Measurements from ENCODE around the gene ZBED3. TPM values are rescaled to one million over a fixed set of nuclear protein-coding genes. Genes with fewer than 3 reads are reported as not detected.

ZBED3 gene
- total and polyA plus RNA-seq, 4 donors = 1.8 to 17.1 (median 5.3) TPM

- Histone ChIP-seq H3K27me3 (ENCODE audit: control insufficient read depth in 3 of 3, insufficient read depth in 3 of 3, low read length in 2 of 3) (peaks cover 0 to 9% (median 0%) of the 10 kb centered on the region in 3 donors), H3K27ac (ENCODE audit: low read depth in 1 of 2, low read length in 1 of 2) (peak within 1 kb of the TSS; percentile 93 to 96), H3K9me3 (ENCODE audit: control insufficient read depth in 4 of 4, insufficient read depth in 3 of 4, low read length in 3 of 4) (peaks cover 0 to 8% (median 2%) of the 10 kb centered on the region in 4 donors), H3K4me1 (ENCODE audit: control insufficient read depth in 5 of 5, insufficient read depth in 5 of 5, low read length in 5 of 5) (peaks cover 4 to 15% (median 6%) of the 10 kb centered on the region in 5 donors), H3K36me3 (ENCODE audit: control insufficient read depth in 4 of 4, insufficient read depth in 4 of 4, low read length in 4 of 4) (peaks cover 0 to 7% (median under 1%) of the 10 kb centered on the region in 4 donors), H3K9ac (ENCODE audit: insufficient read depth in 1 of 2, low read length in 2 of 2) (peak within 1 kb of the TSS; percentile 66 to 72), H3K4me3 (peak within 1 kb of the TSS; percentile 86)
- peak; percentile 99 for ATAC-seq (ENCODE audit: insufficient read depth, low FRiP score)
- WGBS, 2 donors = 0 to 1% methylated on average over 80 to 82 of the region's 82 CpGs
- TF ChIP-seq, protein P1, sequence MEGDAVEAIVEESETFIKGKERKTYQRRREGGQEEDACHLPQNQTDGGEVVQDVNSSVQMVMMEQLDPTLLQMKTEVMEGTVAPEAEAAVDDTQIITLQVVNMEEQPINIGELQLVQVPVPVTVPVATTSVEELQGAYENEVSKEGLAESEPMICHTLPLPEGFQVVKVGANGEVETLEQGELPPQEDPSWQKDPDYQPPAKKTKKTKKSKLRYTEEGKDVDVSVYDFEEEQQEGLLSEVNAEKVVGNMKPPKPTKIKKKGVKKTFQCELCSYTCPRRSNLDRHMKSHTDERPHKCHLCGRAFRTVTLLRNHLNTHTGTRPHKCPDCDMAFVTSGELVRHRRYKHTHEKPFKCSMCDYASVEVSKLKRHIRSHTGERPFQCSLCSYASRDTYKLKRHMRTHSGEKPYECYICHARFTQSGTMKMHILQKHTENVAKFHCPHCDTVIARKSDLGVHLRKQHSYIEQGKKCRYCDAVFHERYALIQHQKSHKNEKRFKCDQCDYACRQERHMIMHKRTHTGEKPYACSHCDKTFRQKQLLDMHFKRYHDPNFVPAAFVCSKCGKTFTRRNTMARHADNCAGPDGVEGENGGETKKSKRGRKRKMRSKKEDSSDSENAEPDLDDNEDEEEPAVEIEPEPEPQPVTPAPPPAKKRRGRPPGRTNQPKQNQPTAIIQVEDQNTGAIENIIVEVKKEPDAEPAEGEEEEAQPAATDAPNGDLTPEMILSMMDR (IDR thresholded peaks at IDR 0.05; ENCODE audit: control extremely low read depth, extremely low read depth) = no peak
- peak; percentile 95 to 97 (median 97) for DNase-seq
Measured at GRCh38 chr5:77030097-77031071, 56.7 kb downstream of the ZBED3 start, which contains the start of gene AGGF1. Gene AGGF1 (plus strand): TSS chr5:77030404. CDS start chr5:77030767, 363 bp downstream.

DNA sequence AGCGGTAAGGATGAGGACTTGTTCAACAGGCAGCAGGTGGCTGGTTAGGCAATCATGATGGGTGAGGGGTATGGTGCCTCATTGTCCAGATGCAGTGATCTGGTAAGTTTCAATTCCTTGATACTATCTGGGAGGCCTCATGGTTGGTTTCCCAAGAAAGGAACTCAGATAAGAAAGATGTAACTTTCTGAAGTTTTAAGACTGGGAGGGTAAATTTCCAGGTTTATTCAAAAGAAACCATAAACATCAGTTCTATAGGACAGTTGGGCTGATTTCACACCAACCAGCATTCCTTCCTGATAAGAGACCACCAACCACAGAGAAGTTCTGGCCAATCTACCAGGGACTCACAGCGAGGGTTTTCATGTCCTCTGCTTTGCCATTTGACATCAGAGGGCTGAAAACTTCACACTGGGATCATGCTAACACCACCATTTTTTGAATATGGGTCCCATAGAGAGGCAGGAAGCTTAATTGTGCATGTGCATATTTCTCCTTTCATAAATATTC is 57.7 kb downstream of the ZBED3 start:
- Histone ChIP-seq H3K4me3 (no peak overlapping the region), H3K27me3 (ENCODE audit: control insufficient read depth in 3 of 3, insufficient read depth in 3 of 3, low read length in 2 of 3) (peaks cover 0 to 9% (median 0%) of the 10 kb centered on the region in 3 donors), H3K9me3 (ENCODE audit: control insufficient read depth in 4 of 4, insufficient read depth in 3 of 4, low read length in 3 of 4) (peaks cover 0 to 8% (median 2%) of the 10 kb centered on the region in 4 donors), H3K36me3 (ENCODE audit: control insufficient read depth in 4 of 4, insufficient read depth in 4 of 4, low read length in 4 of 4) (peaks cover 0 to under 1% (median 0%) of the 10 kb centered on the region in 4 donors), H3K27ac (ENCODE audit: low read depth in 1 of 2, low read length in 1 of 2) (peak overlapping the region in 1 of 2 donors; percentile 7), H3K9ac (ENCODE audit: insufficient read depth in 1 of 2, low read length in 2 of 2) (no peak overlapping the region), H3K4me1 (ENCODE audit: control insufficient read depth in 5 of 5, insufficient read depth in 5 of 5, low read length in 5 of 5) (peaks cover 4 to 15% (median 6%) of the 10 kb centered on the region in 5 donors)
- DNase-seq = peak in 2 of 3 donors; percentile 2
- TF ChIP-seq, protein P1 (IDR thresholded peaks at IDR 0.05; ENCODE audit: control extremely low read depth, extremely low read depth) = no peak
- ATAC-seq (ENCODE audit: insufficient read depth, low FRiP score) = no peak
- WGBS, 2 donors = 89 to 96% methylated on average over 2 of the region's 2 CpGs

DNA sequence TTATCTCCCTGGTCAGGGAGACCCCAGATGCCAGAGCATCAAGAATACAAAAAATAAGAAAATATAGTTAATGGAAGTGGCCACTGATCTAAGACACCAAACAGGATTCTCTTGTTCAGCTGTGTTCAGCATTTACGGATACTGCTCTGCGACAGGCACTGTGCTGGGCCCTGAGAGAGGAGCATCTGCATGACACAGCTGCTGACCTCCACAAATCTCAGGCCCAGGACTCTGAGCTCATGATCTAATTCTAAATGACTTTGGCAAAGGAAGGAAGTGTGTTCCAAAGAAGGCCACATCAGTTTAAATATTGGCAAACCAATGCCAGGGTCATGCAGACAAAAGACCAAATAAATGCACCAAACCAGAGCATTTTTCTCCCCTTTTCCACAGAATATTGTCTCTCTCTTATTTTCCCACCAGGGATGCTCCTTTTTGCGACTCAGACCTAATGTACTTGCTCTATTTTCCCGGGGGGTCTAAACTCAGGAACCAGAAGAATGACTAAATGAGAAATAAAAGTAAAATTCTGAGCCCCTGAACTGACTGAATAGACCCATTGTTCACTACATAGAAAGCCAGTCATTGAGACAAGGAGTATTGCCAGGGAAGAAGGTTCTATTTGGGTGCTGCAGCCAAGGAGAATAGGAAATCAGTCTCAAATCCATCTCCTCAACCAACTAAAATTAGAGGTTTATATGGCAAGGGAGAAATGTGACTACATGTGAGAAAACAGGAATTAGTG is 58.3 kb downstream of the ZBED3 start:
- H3K4me3 ChIP-seq = no peak overlapping the region
- H3K9me3 ChIP-seq (ENCODE audit: control insufficient read depth in 4 of 4, insufficient read depth in 3 of 4, low read length in 3 of 4) = peaks cover 0 to 8% (median 2%) of the 10 kb centered on the region in 4 donors
- no peak for DNase-seq
- peaks cover 4 to 15% (median 6%) of the 10 kb centered on the region in 5 donors for H3K4me1 ChIP-seq (ENCODE audit: control insufficient read depth in 5 of 5, insufficient read depth in 5 of 5, low read length in 5 of 5)
- no peaks in the 10 kb centered on the region for H3K36me3 ChIP-seq (ENCODE audit: control insufficient read depth in 4 of 4, insufficient read depth in 4 of 4, low read length in 4 of 4)
- WGBS, 2 donors = 86 to 98% methylated on average over 4 of the region's 4 CpGs
- no peak overlapping the region for H3K9ac ChIP-seq (ENCODE audit: insufficient read depth in 1 of 2, low read length in 2 of 2)
- no peak for ATAC-seq (ENCODE audit: insufficient read depth, low FRiP score)
- TF ChIP-seq, protein P1 (IDR thresholded peaks at IDR 0.05; ENCODE audit: control extremely low read depth, extremely low read depth) = no peak
- no peak overlapping the region for H3K27ac ChIP-seq (ENCODE audit: low read depth in 1 of 2, low read length in 1 of 2)
- H3K27me3 ChIP-seq (ENCODE audit: control insufficient read depth in 3 of 3, insufficient read depth in 3 of 3, low read length in 2 of 3) = peaks cover 0 to 9% (median 0%) of the 10 kb centered on the region in 3 donors
